Measurements from ENCODE around the gene PPT2. TPM values are rescaled to one million over a fixed set of nuclear protein-coding genes. Genes with fewer than 3 reads are reported as not detected.

PPT2 gene
- total RNA-seq, 4 donors from 2014 or later, result 16.5 to 44.8 (median 22.1) TPM

- no peak for TF ChIP-seq CTCF (IDR thresholded peaks at IDR 0.05; ENCODE audit: low read depth)
These were observed 27.3 kb downstream of the PPT2 start for GRCh38 chr6:32181148-32181702.

- no peak for TF ChIP-seq CTCF (IDR thresholded peaks at IDR 0.05; ENCODE audit: low read depth)
These were observed 28.1 kb downstream of the PPT2 start for GRCh38 chr6:32181915-32182529.

GRCh38 chr6:32182555-32182981 lies 28.6 kb downstream of the PPT2 start:
- TF ChIP-seq CTCF (IDR thresholded peaks at IDR 0.05; ENCODE audit: low read depth), result no peak

- TF ChIP-seq CTCF (IDR thresholded peaks at IDR 0.05; ENCODE audit: low read depth), result no peak
These were observed 29.1 kb downstream of the PPT2 start for GRCh38 chr6:32183030-32183429.

GRCh38 chr6:32183483-32184083 lies 29.6 kb downstream of the PPT2 start:
- TF ChIP-seq CTCF (IDR thresholded peaks at IDR 0.05; ENCODE audit: low read depth), result no peak

GRCh38 chr6:32184084-32184640 lies 30.2 kb downstream of the PPT2 start, which contains the start of gene AGER:
TSS of gene AGER (minus strand) at chr6:32184253. CDS start at chr6:32184222, 31 bp downstream.
- no peak for TF ChIP-seq CTCF (IDR thresholded peaks at IDR 0.05; ENCODE audit: low read depth)

- no peak for TF ChIP-seq CTCF (IDR thresholded peaks at IDR 0.05; ENCODE audit: low read depth)
These were observed 33.2 kb downstream of the PPT2 start for GRCh38 chr6:32187009-32187709.

Data from subcutaneous adipose tissue (tissue), 4 donors.